IMR-90 (cell line): Measurements from ENCODE around the gene GDPD2. TPM values are rescaled to one million over a fixed set of nuclear protein-coding genes. Genes with fewer than 3 reads are reported as not detected.

ENCODE experiments used
- ATAC-seq: fragments of 200-7000 bp; cut with Tn5 transposase; 2 replicates; pipeline ENCODE4 v1.9.1; 2020; ENCODE audit warnings: low read depth, mild to moderate bottlenecking, moderate library complexity
- BruUV-seq: library from RNA; stranded (reverse); fragments of 400-500 nt; replicated peaks from 2 replicates; lab custom pipeline; 2021; lab: Mats Ljungman, UMichigan
- CTCF ChIA-PET: fragments of 300-600 bp; formaldehyde crosslinking; extraction: SDS; loops from one replicate; lab custom pipeline; 2021; ENCODE audit warnings: antibody characterized with exemption; lab: Yijun Ruan, JAX
- POLR2A ChIA-PET: fragments of 300-600 bp; sonication (Branson Sonifier 250); formaldehyde crosslinking; loops from one replicate; lab custom pipeline; 2022; ENCODE audit warnings: antibody characterized with exemption; ENCODE audit not compliant: unreplicated experiment; lab: Charles Lee
- DNase-seq: peaks from one replicate; pipeline ENCODE4 v3.0.0; 2013
- H2AFZ ChIP-seq: replicated peaks from 2 replicates; pipeline ENCODE3; 2013; ENCODE audit warnings: low read length, mild to moderate bottlenecking; ENCODE audit not compliant: poor library complexity
- H2AK5ac ChIP-seq: 2 replicates; pipeline ENCODE4 v1.6.1; 2013; ENCODE audit warnings: low read depth, low read length, inconsistent platforms
- H2AK9ac ChIP-seq: replicated peaks from 2 replicates; pipeline ENCODE3; 2013; ENCODE audit warnings: mild to moderate bottlenecking, low read depth, low read length, moderate library complexity; ENCODE audit not compliant: poor library complexity
- H2BK120ac ChIP-seq: 2 replicates; pipeline ENCODE4 v1.6.1; 2013; ENCODE audit warnings: low read depth, low read length, inconsistent platforms
- H2BK15ac ChIP-seq: 3 replicates; pipeline ENCODE4 v1.6.1; 2013; ENCODE audit warnings: low read depth, low read length, inconsistent platforms
- H2BK20ac ChIP-seq: 2 replicates; pipeline ENCODE4 v1.6.1; 2013; ENCODE audit warnings: low read depth, mild to moderate bottlenecking, inconsistent platforms, low read length, moderate library complexity
- H2BK5ac ChIP-seq: 2 replicates; pipeline ENCODE4 v1.6.1; 2013; ENCODE audit warnings: mild to moderate bottlenecking, low read depth, low read length, inconsistent platforms; ENCODE audit not compliant: poor library complexity, severe bottlenecking
- H3K14ac ChIP-seq: replicated peaks from 2 replicates; pipeline ENCODE4 v1.6.1; 2013; ENCODE audit warnings: low read depth, low read length, inconsistent platforms
- H3K18ac ChIP-seq: 2 replicates; pipeline ENCODE4 v1.6.1; 2013; ENCODE audit warnings: low read depth, low read length, control low read depth
- H3K23ac ChIP-seq: 2 replicates; pipeline ENCODE4 v1.6.1; 2013; ENCODE audit warnings: low read depth, low read length, inconsistent platforms
- H3K27ac ChIP-seq: 2 replicates; pipeline ENCODE4 v1.5.1; 2013; ENCODE audit warnings: mild to moderate bottlenecking, control low read depth, low read length; ENCODE audit not compliant: insufficient read depth
- H3K27me3 ChIP-seq: 2 replicates; pipeline ENCODE4 v1.6.1; 2013; ENCODE audit warnings: low read length; ENCODE audit not compliant: control insufficient read depth, insufficient read depth
- H3K36me3 ChIP-seq: 2 replicates; pipeline ENCODE4 v1.6.1; 2013; ENCODE audit warnings: low read length, mixed read lengths; ENCODE audit not compliant: control insufficient read depth, insufficient read depth
- H3K4ac ChIP-seq: 2 replicates; pipeline ENCODE4 v1.6.1; 2013; ENCODE audit warnings: low read depth, low read length, inconsistent platforms
- H3K4me1 ChIP-seq: 2 replicates; pipeline ENCODE4 v1.6.1; 2013; ENCODE audit warnings: low read length, mixed read lengths; ENCODE audit not compliant: control insufficient read depth, insufficient read depth
- H3K4me2 ChIP-seq: 2 replicates; pipeline ENCODE4 v1.6.1; 2013; ENCODE audit warnings: low read depth, mild to moderate bottlenecking, control low read depth, low read length, moderate library complexity
- H3K4me3 ChIP-seq: 2 replicates; pipeline ENCODE4 v1.5.1; 2013; ENCODE audit warnings: low read depth, mild to moderate bottlenecking, control low read depth, low read length, moderate library complexity; ENCODE audit not compliant: insufficient read depth
- H3K56ac ChIP-seq: 2 replicates; pipeline ENCODE4 v1.6.1; 2013; ENCODE audit warnings: low read length, inconsistent platforms; ENCODE audit not compliant: insufficient read depth; ENCODE audit errors: extremely low read depth
- H3K79me1 ChIP-seq, 2 experiments: 2 replicates each; pipeline ENCODE4 v1.6.1; 2013; ENCODE audit warnings: low read length in 2 of 2, inconsistent platforms in 1 of 2, low read depth in 1 of 2
- H3K9ac ChIP-seq: 2 replicates; pipeline ENCODE4 v1.6.1; 2013; ENCODE audit warnings: low read depth, low read length, control low read depth
- H3K9me1 ChIP-seq: 2 replicates; pipeline ENCODE4 v1.6.1; 2013; ENCODE audit warnings: low read length, inconsistent platforms; ENCODE audit not compliant: insufficient read depth
- H3K9me3 ChIP-seq: 2 replicates; pipeline ENCODE4 v1.6.1; 2013; ENCODE audit warnings: low read length; ENCODE audit not compliant: control insufficient read depth, insufficient read depth
- H4K20me1 ChIP-seq: 2 replicates; pipeline ENCODE4 v1.6.1; 2013; ENCODE audit warnings: low read length, inconsistent platforms; ENCODE audit not compliant: insufficient read depth
- H4K5ac ChIP-seq: 2 replicates; pipeline ENCODE4 v1.6.1; 2013; ENCODE audit warnings: mild to moderate bottlenecking, low read depth, low read length, control low read depth
- H4K8ac ChIP-seq, 2 experiments: 2 replicates each; pipeline ENCODE4 v1.6.1; 2013; ENCODE audit warnings: low read depth in 2 of 2, low read length in 2 of 2, control low read depth in 1 of 2, inconsistent platforms in 1 of 2
- H4K91ac ChIP-seq: 2 replicates; pipeline ENCODE4 v1.6.1; 2013; ENCODE audit warnings: low read depth, low read length, inconsistent platforms; ENCODE audit not compliant: insufficient read depth
- CEBPB ChIP-seq: IDR thresholded peaks from 2 replicates; pipeline ENCODE4 v1.6.1; 2012; ENCODE audit warnings: low read depth, low read length, improper control_type of control experiment
- MAFK ChIP-seq: IDR thresholded peaks from 2 replicates; pipeline ENCODE4 v1.6.1; 2012; ENCODE audit warnings: low read depth, low read length, improper control_type of control experiment
- SMC3 ChIP-seq: fragments of 150-350 bp; IDR thresholded peaks from 2 replicates; pipeline ENCODE4 v1.6.1; 2016; ENCODE audit warnings: low read depth, mild to moderate bottlenecking, antibody characterized with exemption, low read length, moderate library complexity
- WGBS, 2 experiments: methylation state at CpG; one replicate each; pipeline versions ENCODE4 v1.1.5 to v1.1.7; 2013; ENCODE audit warnings: missing lambda C conversion rate in 2 of 2; ENCODE audit not compliant: insufficient read length in 1 of 2; ENCODE audit errors: extremely low coverage in 2 of 2; 5-methylcytosine and 5-hydroxymethylcytosine counted together
- dilution Hi-C: fragments of 300-500 bp; cut with HindIII; formaldehyde crosslinking; loops from one replicate; pipeline ENCODE4 v1.14.3; 2018; ENCODE audit warnings: low sequenced_read_pairs; ENCODE audit not compliant: unreplicated experiment
- in situ Hi-C: fragments of 300-500 bp; cut with MboI; formaldehyde crosslinking; loops from 3 replicates; pipeline ENCODE4 v1.14.3; 2019; ENCODE audit warnings: low sequenced_read_pairs, inconsistent platforms, mixed read lengths
- intact Hi-C: fragments of 100-400 bp; cut with micrococcal nuclease; formaldehyde crosslinking; loops from 2 replicates; pipeline ENCODE4 v1.10.0; 2022
- polyA plus RNA-seq, 3 experiments: library from polyadenylated mRNA; depleted of rRNA; stranded (reverse); fragments of >200 nt; gene quantifications; 2 replicates each; pipeline ENCODE4 v1.2.3, GENCODE V29; 2012; ENCODE audit warnings: low replicate concordance in 1 of 3
- total RNA-seq: library from RNA; depleted of rRNA; stranded (reverse); fragments of >200 nt; gene quantifications from 2 replicates; pipeline ENCODE4 v1.2.3, GENCODE V29; 2012
- TF ChIP-seq, protein P1 (sequence below): fragments of 150-350 bp; IDR thresholded peaks from 2 replicates; pipeline ENCODE4 v1.6.1; 2016; ENCODE audit warnings: low read depth, mild to moderate bottlenecking, low read length, moderate library complexity, borderline replicate concordance

GDPD2 gene
- total and polyA plus RNA-seq, 2 of the 4 experiments (the other 2 are of a cell fraction), result not detected

DNA sequence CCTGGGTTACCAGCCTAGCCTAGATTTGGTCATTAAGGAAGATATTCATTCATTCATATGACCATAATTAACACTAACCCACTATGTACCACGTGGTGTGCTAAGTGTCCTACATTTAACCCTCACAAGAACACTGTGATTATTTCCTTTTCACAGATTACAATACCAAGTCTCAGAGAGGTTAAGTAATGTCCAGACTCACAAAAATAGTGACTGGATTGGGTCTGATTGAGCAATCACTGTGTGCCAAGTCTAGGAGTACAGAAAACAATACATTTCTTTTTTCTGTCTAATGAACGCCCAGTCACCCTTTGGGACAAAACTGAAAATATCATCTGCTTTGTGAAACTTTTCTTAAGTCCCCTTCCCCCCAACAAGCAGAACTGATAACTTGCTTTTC lies 13.9 kb downstream of the GDPD2 start:
- H2AFZ ChIP-seq, result no peak overlapping the region
- no CpG with 5 or more reads among the region's 2 CpGs for WGBS, 2 experiments
- H3K4ac ChIP-seq, result no peak overlapping the region
- H4K91ac ChIP-seq, result no peak overlapping the region
- H4K20me1 ChIP-seq, result no peaks in the 10 kb centered on the region
- 0 out of 2 replicates have a peak, but pooled peaks cover 7% of the 10 kb centered on the region for H3K9me1 ChIP-seq
- H3K27me3 ChIP-seq, result peaks cover 2% of the 10 kb centered on the region; the same call in 1 of the 2 replicates
- H2BK120ac ChIP-seq, result no peak overlapping the region
- POLR2A ChIA-PET, result no interaction called here
- peaks cover 4 to 21% of the 10 kb centered on the region in 2 experiments; a peak in 3 of 4 replicates for H3K79me1 ChIP-seq
- H3K36me3 ChIP-seq, result no peaks in the 10 kb centered on the region
- H2BK15ac ChIP-seq, result no peak overlapping the region
- H2AK9ac ChIP-seq, result no peak overlapping the region
- H3K56ac ChIP-seq, result no peak overlapping the region
- in situ Hi-C loops (no loop called here), intact Hi-C loops (no loop called here), dilution Hi-C loops (no loop called here)
- H2BK20ac ChIP-seq, result no peak overlapping the region
- no peak overlapping the region for H2AK5ac ChIP-seq
- no peak overlapping the region for H3K23ac ChIP-seq
- H3K4me2 ChIP-seq, result no peak overlapping the region
- ATAC-seq (no peak), DNase-seq (no peak)
- H3K4me3 ChIP-seq, result no peak overlapping the region
- H3K9me3 ChIP-seq, result no peaks in the 10 kb centered on the region
- H3K14ac ChIP-seq, result no peak overlapping the region
- no peak overlapping the region for H2BK5ac ChIP-seq
- no peak overlapping the region for H3K9ac ChIP-seq
- H4K8ac ChIP-seq, result no peak overlapping the region
- no peak overlapping the region for H3K18ac ChIP-seq
- CTCF ChIA-PET, result no interaction called here
- H3K4me1 ChIP-seq, result peaks cover 4% of the 10 kb centered on the region; the same call in 1 of the 2 replicates
- TF ChIP-seq MAFK, result no peak
- no peak for TF ChIP-seq SMC3
- peak; percentile 53; the same call in 1 of the 2 replicates for TF ChIP-seq CEBPB
- TF ChIP-seq, protein P1, sequence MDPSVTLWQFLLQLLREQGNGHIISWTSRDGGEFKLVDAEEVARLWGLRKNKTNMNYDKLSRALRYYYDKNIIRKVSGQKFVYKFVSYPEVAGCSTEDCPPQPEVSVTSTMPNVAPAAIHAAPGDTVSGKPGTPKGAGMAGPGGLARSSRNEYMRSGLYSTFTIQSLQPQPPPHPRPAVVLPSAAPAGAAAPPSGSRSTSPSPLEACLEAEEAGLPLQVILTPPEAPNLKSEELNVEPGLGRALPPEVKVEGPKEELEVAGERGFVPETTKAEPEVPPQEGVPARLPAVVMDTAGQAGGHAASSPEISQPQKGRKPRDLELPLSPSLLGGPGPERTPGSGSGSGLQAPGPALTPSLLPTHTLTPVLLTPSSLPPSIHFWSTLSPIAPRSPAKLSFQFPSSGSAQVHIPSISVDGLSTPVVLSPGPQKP, result no peak
- H4K5ac ChIP-seq, result no peak overlapping the region
- BruUV-seq, result no TSS peak
- H3K27ac ChIP-seq, result no peak overlapping the region
